Hypothalamus (tissue), 51 donors: ENCODE data around the gene DNALI1.

Source experiments
- DNase-seq, 51 donors: peaks; one replicate each; lab custom pipeline; 2025; lab: John Stamatoyannopoulos, UW

The DNALI1 gene

GRCh38 chr1:37599940-37600339 lies 43.2 kb downstream of the DNALI1 start:
- DNase-seq, result no peak

GRCh38 chr1:37601441-37601840 lies 44.7 kb downstream of the DNALI1 start:
- DNase-seq, result no peak

GRCh38 chr1:37602750-37603694 lies 46.3 kb downstream of the DNALI1 start:
- DNase-seq, result peak in 11 of 51 donors; percentile 1 to 27 (median 9)

GRCh38 chr1:37605061-37605650 lies 48.4 kb downstream of the DNALI1 start:
- DNase-seq, result no peak

- DNase-seq, result peak in 2 of 51 donors; percentile 1 to 30
Measured at GRCh38 chr1:37605806-37606474, 49.2 kb downstream of the DNALI1 start.

GRCh38 chr1:37606481-37607263 lies 49.9 kb downstream of the DNALI1 start:
- no peak for DNase-seq

GRCh38 chr1:37609002-37609401 lies 52.3 kb downstream of the DNALI1 start:
- no peak for DNase-seq

- no peak for DNase-seq
Measured at GRCh38 chr1:37609994-37610393, 53.3 kb downstream of the DNALI1 start.

GRCh38 chr1:37612186-37612585 lies 55.4 kb downstream of the DNALI1 start:
- no peak for DNase-seq

GRCh38 chr1:37614105-37614504 lies 57.4 kb downstream of the DNALI1 start:
- DNase-seq, result no peak

- DNase-seq, result no peak
Measured at GRCh38 chr1:37616330-37616729, 59.6 kb downstream of the DNALI1 start.
